ENCODE measurements around the gene L3MBTL1.
A peak's percentile ranks its signal among the peaks of the same experiment; 100 is the strongest.

The L3MBTL1 gene

GRCh38 chr20:43508106-43508505, 609 bp downstream of the L3MBTL1 start:
- no peak for DNase-seq

GRCh38 chr20:43508604-43509040, 1.1 kb downstream of the L3MBTL1 start:
- no peak for DNase-seq

- no peak for DNase-seq
These were observed 4.4 kb downstream of the L3MBTL1 start for GRCh38 chr20:43511879-43512278.

GRCh38 chr20:43513372-43513930, 6.0 kb downstream of the L3MBTL1 start:
- no peak for DNase-seq

GRCh38 chr20:43513931-43514647, 6.6 kb downstream of the L3MBTL1 start:
- DNase-seq: peak; percentile 98

- no peak for DNase-seq
These were observed 7.1 kb downstream of the L3MBTL1 start for GRCh38 chr20:43514648-43514999.

GRCh38 chr20:43515628-43516027, 8.1 kb downstream of the L3MBTL1 start:
- no peak for DNase-seq

- DNase-seq: no peak
These were observed 8.8 kb downstream of the L3MBTL1 start for GRCh38 chr20:43516251-43516824.

GRCh38 chr20:43520074-43520630, 12.7 kb downstream of the L3MBTL1 start:
- DNase-seq: no peak

- DNase-seq: no peak
These were observed 17.5 kb downstream of the L3MBTL1 start for GRCh38 chr20:43525021-43525420.

- DNase-seq: no peak
These were observed 20.9 kb downstream of the L3MBTL1 start for GRCh38 chr20:43528258-43528875.

GRCh38 chr20:43529051-43529450, 21.6 kb downstream of the L3MBTL1 start:
- no peak for DNase-seq

- no peak for DNase-seq
These were observed 22.1 kb downstream of the L3MBTL1 start for GRCh38 chr20:43529457-43530153.

- DNase-seq: no peak
These were observed 23.0 kb downstream of the L3MBTL1 start for GRCh38 chr20:43530321-43531090.

- DNase-seq: no peak
These were observed 23.6 kb downstream of the L3MBTL1 start for GRCh38 chr20:43531091-43531443.

GRCh38 chr20:43532416-43533055, 25.0 kb downstream of the L3MBTL1 start:
- DNase-seq: no peak

GRCh38 chr20:43533060-43533459, 25.6 kb downstream of the L3MBTL1 start:
- no peak for DNase-seq

- DNase-seq: no peak
These were observed 26.5 kb downstream of the L3MBTL1 start for GRCh38 chr20:43534016-43534415.

GRCh38 chr20:43534791-43535350, 27.4 kb downstream of the L3MBTL1 start:
- DNase-seq: no peak

GRCh38 chr20:43535370-43536004, 28.0 kb downstream of the L3MBTL1 start:
- no peak for DNase-seq

All from NCI-H1694 treated with DMSO at 0.1 percent for 48 hours (cell line).